GM23338 (cell line): ENCODE results near the gene TMIGD3. TPM values are rescaled to one million over a fixed set of nuclear protein-coding genes. Genes with fewer than 3 reads are reported as not detected.

Source experiments
- ATAC-seq: fragments of 200-7000 bp; cut with Tn5 transposase; 3 replicates; pipeline ENCODE4 v1.9.1; 2020
- DNase-seq: peaks from one replicate; pipeline ENCODE4 v3.0.0-alpha.2; 2015; ENCODE audit warnings: low spot score
- H2AFZ ChIP-seq: fragments of 200-600 bp; sonication (generic); 2 replicates; pipeline ENCODE4 v1.8.0; 2016; ENCODE audit warnings: antibody characterized with exemption, mild to moderate bottlenecking, moderate library complexity
- H3F3A ChIP-seq: fragments of 200-600 bp; sonication (generic); replicated peaks from 2 replicates; pipeline ENCODE4 v1.8.0; 2017; ENCODE audit warnings: antibody characterized with exemption, mixed run types, low read depth
- H3K27ac ChIP-seq: fragments of 200-600 bp; sonication (generic); 2 replicates; pipeline ENCODE4 v1.6.1; 2016; ENCODE audit warnings: low read depth
- H3K27me3 ChIP-seq: fragments of 200-600 bp; sonication (generic); 2 replicates; pipeline ENCODE4 v1.8.0; 2016; ENCODE audit warnings: mild to moderate bottlenecking, mixed run types, moderate library complexity; ENCODE audit not compliant: insufficient read depth
- H3K36me3 ChIP-seq: fragments of 200-600 bp; sonication (generic); 2 replicates; pipeline ENCODE4 v1.8.0; 2016; ENCODE audit warnings: mild to moderate bottlenecking; ENCODE audit not compliant: insufficient read depth
- H3K4me1 ChIP-seq: fragments of 200-600 bp; sonication (generic); 2 replicates; pipeline ENCODE4 v1.8.0; 2016; ENCODE audit warnings: mild to moderate bottlenecking, moderate library complexity; ENCODE audit not compliant: insufficient read depth
- H3K4me2 ChIP-seq: fragments of 200-600 bp; sonication (generic); 2 replicates; pipeline ENCODE4 v1.7.1; 2017; ENCODE audit warnings: mixed run types
- H3K4me3 ChIP-seq: fragments of 200-600 bp; sonication (generic); 2 replicates; pipeline ENCODE4 v1.6.1; 2016; ENCODE audit warnings: mixed run types
- H3K79me2 ChIP-seq: fragments of 200-600 bp; sonication (generic); replicated peaks from 2 replicates; pipeline ENCODE4 v1.8.0; 2017; ENCODE audit warnings: mild to moderate bottlenecking; ENCODE audit not compliant: insufficient read depth
- H3K9me2 ChIP-seq: fragments of 200-600 bp; sonication (generic); 2 replicates; pipeline ENCODE4 v1.8.0; 2017; ENCODE audit not compliant: insufficient read depth
- H4K20me1 ChIP-seq: fragments of 200-600 bp; sonication (generic); replicated peaks from 2 replicates; pipeline ENCODE4 v1.8.0; 2017; ENCODE audit warnings: mild to moderate bottlenecking; ENCODE audit not compliant: insufficient read depth
- H3K27ac Mint-ChIP-seq: 2 replicates; pipeline ENCODE4 v1.8.0; 2020; ENCODE audit warnings: inconsistent platforms, mild to moderate bottlenecking, moderate library complexity, mixed read lengths
- H3K27me3 Mint-ChIP-seq: 3 replicates; pipeline ENCODE4 v1.8.0; 2022; ENCODE audit warnings: low read depth, mild to moderate bottlenecking, moderate library complexity, mixed read lengths, inconsistent platforms; ENCODE audit not compliant: insufficient read depth, poor library complexity
- H3K36me3 Mint-ChIP-seq: 3 replicates; pipeline ENCODE4 v1.8.0; 2021; ENCODE audit warnings: low read depth, mild to moderate bottlenecking, inconsistent platforms, moderate library complexity, mixed read lengths
- H3K4me1 Mint-ChIP-seq: 3 replicates; pipeline ENCODE4 v1.8.0; 2020; ENCODE audit warnings: mild to moderate bottlenecking, inconsistent platforms, mixed read lengths
- H3K4me3 Mint-ChIP-seq: 3 replicates; pipeline ENCODE4 v1.8.0; 2021; ENCODE audit warnings: moderate library complexity, mild to moderate bottlenecking, inconsistent platforms, mixed read lengths
- H3K9me3 Mint-ChIP-seq: 3 replicates; pipeline ENCODE4 v1.8.0; 2020; ENCODE audit warnings: moderate library complexity, mild to moderate bottlenecking, inconsistent platforms, mixed read lengths
- CREB1 ChIP-seq: fragments of 250-450 bp; sonication (Bioruptor Pico); IDR thresholded peaks from 2 replicates; pipeline ENCODE4 v1.5.0; 2020; ENCODE audit warnings: low read depth, mild to moderate bottlenecking, moderate library complexity
- CTCF ChIP-seq, 2 experiments: fragments of 200-600 bp in 1 of 2; sonication (generic) in 1 of 2; conservative IDR thresholded peaks; 2 replicates each; pipeline versions ENCODE4 v1.5.1 to v1.6.1; 2016 to 2017; ENCODE audit warnings: antibody characterized with exemption in 2 of 2, low read depth in 2 of 2, mild to moderate bottlenecking in 2 of 2, moderate library complexity in 1 of 2
- ETS1 ChIP-seq: IDR thresholded peaks from 2 replicates; pipeline ENCODE4 v1.6.1; 2016; ENCODE audit warnings: antibody characterized with exemption
- EZH2 ChIP-seq: fragments of 200-600 bp; sonication (generic); IDR thresholded peaks from one replicate; pipeline ENCODE4 v1.8.0; 2017; ENCODE audit warnings: antibody characterized with exemption, mild to moderate bottlenecking, low read depth; ENCODE audit not compliant: unreplicated experiment
- EZH2phosphoT487 ChIP-seq: fragments of 200-600 bp; sonication (generic); IDR thresholded peaks from one replicate; pipeline ENCODE4 v1.8.1; 2018; ENCODE audit warnings: antibody characterized with exemption; ENCODE audit not compliant: unreplicated experiment
- JUNB ChIP-seq: IDR thresholded peaks from one replicate; pipeline ENCODE4 v1.6.1; 2016; ENCODE audit warnings: antibody characterized with exemption; ENCODE audit not compliant: unreplicated experiment
- NANOG ChIP-seq: IDR thresholded peaks from 2 replicates; pipeline ENCODE4 v1.6.1; 2016; ENCODE audit warnings: antibody characterized with exemption, borderline replicate concordance
- POLR2AphosphoS5 ChIP-seq: IDR thresholded peaks from 2 replicates; pipeline ENCODE4 v1.6.1; 2016; ENCODE audit warnings: antibody characterized with exemption, low read depth
- REST ChIP-seq: IDR thresholded peaks from one replicate; pipeline ENCODE4 v1.6.1; 2018; ENCODE audit warnings: antibody characterized with exemption; ENCODE audit not compliant: unreplicated experiment
- STAT1 ChIP-seq: IDR thresholded peaks from one replicate; pipeline ENCODE4 v1.6.1; 2016; ENCODE audit warnings: antibody characterized with exemption; ENCODE audit not compliant: unreplicated experiment
- ZNF114 ChIP-seq: fragments of 250-450 bp; sonication (Bioruptor Pico); IDR thresholded peaks from 2 replicates; pipeline ENCODE4 v1.5.0; 2020; ENCODE audit warnings: mild to moderate bottlenecking, moderate library complexity
- ZNF331 ChIP-seq: fragments of 250-450 bp; sonication (Bioruptor Pico); IDR thresholded peaks from 2 replicates; pipeline ENCODE4 v1.5.0; 2020; ENCODE audit warnings: low read depth, mild to moderate bottlenecking, moderate library complexity
- ZNF462 ChIP-seq: fragments of 250-450 bp; sonication (Bioruptor Pico); IDR thresholded peaks from 2 replicates; pipeline ENCODE4 v1.5.0; 2020; ENCODE audit warnings: mild to moderate bottlenecking, moderate library complexity
- polyA plus RNA-seq: library from polyadenylated mRNA; unstranded; fragments of >200 nt; fragmentation: Nextera tagmentation; extraction: Ambion mirVana; gene quantifications from 2 replicates; pipeline ENCODE4 v1.2.1, GENCODE V29; 2016
- total RNA-seq: library from RNA; depleted of rRNA; stranded (reverse); fragments of >200 nt; shearing (Covaris generic); gene quantifications from 2 replicates; pipeline ENCODE4 v1.2.3, GENCODE V29; 2014

TMIGD3 gene
- total and polyA plus RNA-seq, 2 experiments from 2014 or later = not detected

- no peaks in the 10 kb centered on the region for H3K79me2 ChIP-seq
- Mint-ChIP-seq H3K27me3 (peaks cover 5% of the 10 kb centered on the region), H3K9me3 (peaks cover 3% of the 10 kb centered on the region; the same call in 2 of the 3 replicates), H3K4me3 (no peak overlapping the region), H3K4me1 (no peaks in the 10 kb centered on the region), H3K27ac (no peak overlapping the region), H3K36me3 (no peaks in the 10 kb centered on the region)
- H3K9me2 ChIP-seq = peaks cover 3% of the 10 kb centered on the region; the same call in 1 of the 2 replicates
- H3K4me1 ChIP-seq = no peaks in the 10 kb centered on the region
- no peak overlapping the region for H2AFZ ChIP-seq
- no peak overlapping the region for H3K4me2 ChIP-seq
- no peak overlapping the region for H3K4me3 ChIP-seq
- no peak for DNase-seq
- ATAC-seq = no peak
- TF ChIP-seq ETS1 = no peak
- no peak for TF ChIP-seq CTCF (conservative IDR thresholded peaks at IDR 0.05; ENCODE audit: low read depth in 2 of 2)
- no peak for TF ChIP-seq ZNF114 (CRISPR knock-in tag)
- TF ChIP-seq ZNF462 (CRISPR knock-in tag) = no peak
- no peak for TF ChIP-seq NANOG
- TF ChIP-seq EZH2phosphoT487 = no peak
- TF ChIP-seq EZH2 = no peak
- no peak for TF ChIP-seq CREB1 (CRISPR knock-in tag)
- no peak for TF ChIP-seq POLR2AphosphoS5
- TF ChIP-seq REST = no peak
- TF ChIP-seq STAT1 = no peak
- no peak for TF ChIP-seq JUNB
- TF ChIP-seq ZNF331 (CRISPR knock-in tag) = no peak
- H3K27me3 ChIP-seq = no peaks in the 10 kb centered on the region
- H4K20me1 ChIP-seq = no peaks in the 10 kb centered on the region
- H3K36me3 ChIP-seq = no peaks in the 10 kb centered on the region
- H3K27ac ChIP-seq = no peak overlapping the region
- H3F3A ChIP-seq = no peaks in the 10 kb centered on the region
Observed at GRCh38 chr1:111499026-111499785, 4.2 kb downstream of the TMIGD3 start.
